GM21447 (cell line): Measurements from ENCODE around the gene TNFSF9.
A peak's percentile ranks its signal among the peaks of the same experiment; 100 is the strongest.
"Not testable (repeated sequence)": the region's sequence is repeated elsewhere in the genome, so short reads cannot be mapped to it uniquely, and the experiment has no call there.

Source experiments
- ATAC-seq: cut with Tn5 transposase; IDR thresholded peaks from one replicate; pipeline ENCODE4 v1.9.1; 2021; ENCODE audit not compliant: unreplicated experiment

TNFSF9 gene

DNA sequence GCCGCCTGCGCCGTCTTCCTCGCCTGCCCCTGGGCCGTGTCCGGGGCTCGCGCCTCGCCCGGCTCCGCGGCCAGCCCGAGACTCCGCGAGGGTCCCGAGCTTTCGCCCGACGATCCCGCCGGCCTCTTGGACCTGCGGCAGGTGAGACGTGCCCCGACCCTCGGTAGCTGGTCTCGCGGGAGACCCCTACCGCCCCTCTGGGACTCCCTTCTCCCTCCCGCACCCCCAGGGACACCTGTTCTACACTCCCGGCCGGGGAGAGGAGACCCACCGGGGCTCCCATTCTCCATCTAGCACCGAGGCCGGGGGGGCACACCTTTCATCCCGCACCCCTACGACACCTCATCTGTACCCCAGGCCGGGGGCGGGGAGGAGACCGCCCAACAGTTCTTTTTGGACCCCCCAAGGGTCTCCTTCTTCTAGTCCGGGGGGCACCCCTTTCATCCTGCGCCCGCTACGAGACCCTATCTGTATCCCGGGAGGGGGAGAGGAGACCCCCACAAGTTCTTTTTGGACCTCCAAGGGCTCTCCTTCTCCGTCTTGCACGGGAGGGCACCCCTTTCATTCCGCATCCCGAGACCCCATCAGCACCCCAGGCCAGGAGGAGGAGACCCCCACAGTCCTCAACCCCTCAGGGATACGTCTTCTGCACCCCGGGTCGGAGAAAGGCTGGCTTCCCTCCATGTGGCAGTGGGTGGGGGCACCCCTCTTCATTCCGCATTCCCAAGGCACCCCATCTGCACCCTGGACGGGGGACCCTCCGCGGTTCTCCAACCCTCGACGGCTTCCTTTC is 533 bp downstream of the TNFSF9 start:
- no peak for ATAC-seq

DNA sequence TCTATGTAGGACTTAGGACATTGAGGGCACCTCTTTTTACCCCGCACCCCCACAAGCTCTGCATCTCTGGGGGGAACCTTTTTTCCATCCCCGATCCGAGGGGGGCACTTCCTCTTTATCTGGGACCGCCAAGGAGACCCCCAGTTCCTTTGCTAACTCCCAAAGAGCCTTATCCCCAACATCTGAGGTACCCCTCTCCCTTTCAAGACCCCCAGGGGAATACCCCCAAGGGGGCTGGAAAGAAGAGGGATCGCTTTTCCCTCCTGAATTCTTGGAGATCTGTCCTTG is 1.1 kb downstream of the TNFSF9 start:
- ATAC-seq, result no peak

DNA sequence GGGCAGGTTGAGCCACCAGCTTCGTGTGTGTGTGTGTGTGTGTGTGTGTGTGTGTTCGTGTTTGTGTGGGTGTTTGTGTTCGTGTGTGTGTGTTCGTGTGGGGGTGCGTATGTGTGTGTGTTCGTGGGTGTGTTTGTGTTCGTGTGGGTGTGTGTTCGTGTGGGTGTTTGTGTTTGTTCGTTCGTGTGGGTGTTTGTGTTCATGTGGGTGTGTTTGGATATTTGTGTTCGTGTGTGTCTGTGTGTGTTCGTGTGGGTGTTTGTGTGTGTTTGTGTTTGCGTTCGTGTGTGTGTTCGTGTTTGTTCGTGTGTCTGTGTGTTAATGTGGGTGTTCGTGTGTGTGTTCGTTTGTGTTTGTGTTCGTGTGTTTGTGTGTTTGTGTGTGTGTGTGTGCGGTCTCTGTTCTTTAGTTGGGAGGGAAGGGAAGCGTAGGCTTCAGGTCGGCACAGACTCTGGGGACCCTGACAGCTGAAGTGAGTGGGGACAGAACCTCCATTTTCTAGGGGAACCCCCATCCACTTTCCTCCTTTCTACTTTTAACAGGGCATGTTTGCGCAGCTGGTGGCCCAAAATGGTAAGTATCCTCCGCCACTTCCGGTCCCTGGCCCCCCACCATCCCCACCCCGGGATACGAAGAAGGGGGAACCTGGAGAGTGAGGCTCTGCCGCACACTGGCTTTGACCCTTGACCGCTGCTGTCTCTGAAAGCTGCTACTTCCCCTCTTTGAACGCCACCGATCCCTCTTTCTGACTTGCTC is 1.6 kb downstream of the TNFSF9 start:
- ATAC-seq, result no peak

DNA sequence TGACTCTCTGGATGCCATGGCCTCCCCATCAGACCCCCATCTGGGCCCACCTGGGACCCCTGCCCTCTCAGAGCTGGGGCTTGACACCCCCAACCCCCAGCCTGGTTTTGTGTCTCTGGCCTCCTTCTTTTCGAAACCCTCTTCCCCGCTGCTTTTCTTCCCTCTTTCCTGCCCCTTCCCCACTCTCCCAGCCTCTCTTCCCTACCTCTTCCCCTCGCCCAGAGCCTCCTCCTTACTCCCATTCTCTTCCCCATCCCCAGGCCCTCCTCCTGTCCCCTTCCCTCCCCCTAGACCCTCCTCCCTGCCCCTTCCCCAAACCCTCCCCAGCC is 2.1 kb downstream of the TNFSF9 start:
- no peak for ATAC-seq

DNA sequence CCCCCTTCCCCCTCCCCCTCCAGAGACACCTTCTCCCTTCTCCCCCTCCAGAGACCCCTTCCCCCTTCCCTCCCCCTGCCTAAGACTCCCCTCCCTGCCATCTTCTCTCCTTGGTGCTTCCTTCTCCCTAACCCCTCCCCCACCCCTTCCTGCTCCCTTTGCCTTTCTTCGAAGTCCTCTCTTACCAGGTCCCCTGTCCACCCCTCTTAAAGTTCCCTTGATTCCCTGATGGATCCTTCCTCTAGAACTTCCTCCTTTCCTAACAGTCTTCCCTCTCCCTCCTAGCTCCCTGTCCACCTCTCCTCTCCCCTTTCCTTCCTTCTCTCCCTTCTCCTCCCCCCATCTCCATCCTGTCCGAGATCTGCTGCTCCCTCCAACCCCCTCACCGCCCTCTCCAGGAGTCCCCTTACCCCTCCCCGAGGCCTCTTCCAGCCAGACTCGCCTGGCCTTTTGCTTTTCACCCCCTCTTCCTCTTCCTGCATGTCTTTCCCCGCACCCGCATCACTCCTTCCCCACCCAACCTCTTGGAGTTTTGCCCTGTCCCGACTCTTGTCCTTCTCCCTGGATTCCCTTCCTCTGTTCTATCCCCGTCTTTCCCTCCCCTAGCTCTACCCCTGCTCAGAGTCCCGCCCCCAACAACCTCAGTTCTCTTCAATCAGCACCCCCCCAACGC is 3.1 kb downstream of the TNFSF9 start:
- no peak for ATAC-seq

DNA sequence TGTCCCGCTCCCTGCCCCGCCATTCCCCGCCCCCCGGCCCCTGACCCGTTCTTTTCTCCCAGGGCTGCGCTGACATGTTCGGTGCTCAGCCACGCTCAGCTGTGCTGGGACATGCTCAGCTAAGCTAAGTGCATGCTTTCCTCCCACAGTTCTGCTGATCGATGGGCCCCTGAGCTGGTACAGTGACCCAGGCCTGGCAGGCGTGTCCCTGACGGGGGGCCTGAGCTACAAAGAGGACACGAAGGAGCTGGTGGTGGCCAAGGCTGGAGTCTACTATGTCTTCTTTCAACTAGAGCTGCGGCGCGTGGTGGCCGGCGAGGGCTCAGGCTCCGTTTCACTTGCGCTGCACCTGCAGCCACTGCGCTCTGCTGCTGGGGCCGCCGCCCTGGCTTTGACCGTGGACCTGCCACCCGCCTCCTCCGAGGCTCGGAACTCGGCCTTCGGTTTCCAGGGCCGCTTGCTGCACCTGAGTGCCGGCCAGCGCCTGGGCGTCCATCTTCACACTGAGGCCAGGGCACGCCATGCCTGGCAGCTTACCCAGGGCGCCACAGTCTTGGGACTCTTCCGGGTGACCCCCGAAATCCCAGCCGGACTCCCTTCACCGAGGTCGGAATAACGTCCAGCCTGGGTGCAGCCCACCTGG is 3.7 kb downstream of the TNFSF9 start:
- no peak for ATAC-seq

DNA sequence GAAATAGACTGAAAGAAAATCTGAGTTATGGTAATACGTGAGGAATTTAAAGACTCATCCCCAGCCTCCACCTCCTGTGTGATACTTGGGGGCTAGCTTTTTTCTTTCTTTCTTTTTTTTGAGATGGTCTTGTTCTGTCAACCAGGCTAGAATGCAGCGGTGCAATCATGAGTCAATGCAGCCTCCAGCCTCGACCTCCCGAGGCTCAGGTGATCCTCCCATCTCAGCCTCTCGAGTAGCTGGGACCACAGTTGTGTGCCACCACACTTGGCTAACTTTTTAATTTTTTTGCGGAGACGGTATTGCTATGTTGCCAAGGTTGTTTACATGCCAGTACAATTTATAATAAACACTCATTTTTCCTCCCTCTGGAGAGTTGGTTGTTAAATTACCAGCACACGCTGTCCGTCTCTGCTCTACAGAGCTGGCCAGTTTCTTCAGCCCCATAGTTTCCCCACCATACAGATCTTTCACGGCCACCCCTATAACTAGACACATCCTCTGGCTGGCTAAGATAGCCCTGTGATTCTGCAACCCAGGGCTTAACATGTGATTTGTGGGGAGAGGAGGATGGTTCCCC is 4.8 kb downstream of the TNFSF9 start:
- no peak for ATAC-seq

DNA sequence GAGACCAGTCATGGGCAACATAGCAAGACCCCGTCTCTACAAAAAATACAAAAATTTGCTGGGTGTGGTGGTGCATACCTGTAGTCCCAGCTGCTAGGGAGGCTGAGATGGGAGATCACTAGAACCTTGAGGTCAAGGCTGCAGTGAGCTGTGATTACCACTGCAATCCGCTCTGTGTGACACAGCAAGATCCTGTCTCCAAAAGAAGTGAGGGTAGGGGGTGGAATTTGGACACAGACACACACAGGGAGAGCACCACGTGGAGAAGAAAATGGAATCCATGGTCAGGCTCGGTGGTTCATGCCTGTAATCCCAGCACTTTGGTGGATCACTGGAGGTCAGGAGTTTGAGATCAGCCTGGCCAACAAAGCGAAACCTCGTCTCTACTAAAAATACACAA is 8.7 kb downstream of the TNFSF9 start:
- ATAC-seq, result no peak

DNA sequence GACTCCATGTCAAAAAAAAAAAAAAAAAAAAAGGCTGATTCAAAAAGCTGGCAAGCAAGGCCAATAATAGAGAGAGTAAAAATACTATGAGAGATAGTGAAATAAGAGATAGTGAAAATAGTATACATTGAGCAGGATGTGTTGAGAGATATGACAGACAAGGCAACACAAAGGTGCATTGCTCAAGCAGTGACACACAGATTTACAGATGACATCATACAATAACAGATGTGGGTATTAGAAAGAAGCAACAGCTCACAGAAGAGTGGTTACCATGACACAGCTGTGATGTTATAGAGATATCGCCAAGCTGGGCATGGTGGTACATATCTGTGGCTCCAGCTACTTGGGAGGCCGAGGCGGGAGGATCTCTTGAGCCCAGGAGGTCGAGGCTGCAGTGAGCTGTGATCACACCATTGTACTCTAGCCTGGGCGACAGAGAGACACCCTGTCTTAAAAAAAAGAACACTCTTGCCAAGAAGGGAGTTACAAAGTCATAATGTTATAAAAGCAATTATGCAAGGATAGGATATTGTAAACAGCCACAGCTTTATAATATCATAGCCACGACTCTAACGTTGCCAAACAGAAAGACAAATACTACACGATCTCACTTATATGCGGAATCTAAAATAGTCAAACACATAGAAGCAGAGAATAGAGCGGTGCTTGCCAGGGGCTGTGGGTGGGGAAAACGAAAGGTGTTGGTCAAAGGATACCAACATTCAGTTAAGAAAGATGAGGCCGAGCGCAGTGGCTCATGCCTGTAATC is 10.3 kb downstream of the TNFSF9 start:
- no peak for ATAC-seq

DNA sequence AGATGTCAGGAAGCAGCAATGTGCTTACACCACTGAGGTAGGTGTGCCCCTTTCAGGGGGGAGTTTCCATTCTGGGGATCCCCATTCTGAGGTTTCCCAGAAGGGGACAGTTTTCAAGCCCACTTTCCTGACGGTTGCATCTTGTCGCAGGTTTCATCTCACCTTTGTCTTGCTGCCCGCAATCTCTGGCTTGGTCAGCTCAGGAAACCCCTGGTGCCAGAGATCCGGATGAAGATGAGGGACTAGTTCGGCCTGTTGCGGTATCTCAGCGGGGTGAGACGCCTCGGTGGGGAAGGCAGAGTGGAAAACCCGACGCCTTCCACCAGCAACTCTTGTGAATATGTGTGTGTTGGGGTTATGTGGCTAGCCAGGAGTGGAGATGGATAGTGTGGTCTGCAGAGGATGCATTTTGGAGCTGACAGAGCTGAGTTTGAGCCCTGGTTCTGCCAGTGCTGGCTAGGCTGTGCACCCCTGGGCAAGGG is 13.1 kb downstream of the TNFSF9 start:
- ATAC-seq, result no peak

DNA sequence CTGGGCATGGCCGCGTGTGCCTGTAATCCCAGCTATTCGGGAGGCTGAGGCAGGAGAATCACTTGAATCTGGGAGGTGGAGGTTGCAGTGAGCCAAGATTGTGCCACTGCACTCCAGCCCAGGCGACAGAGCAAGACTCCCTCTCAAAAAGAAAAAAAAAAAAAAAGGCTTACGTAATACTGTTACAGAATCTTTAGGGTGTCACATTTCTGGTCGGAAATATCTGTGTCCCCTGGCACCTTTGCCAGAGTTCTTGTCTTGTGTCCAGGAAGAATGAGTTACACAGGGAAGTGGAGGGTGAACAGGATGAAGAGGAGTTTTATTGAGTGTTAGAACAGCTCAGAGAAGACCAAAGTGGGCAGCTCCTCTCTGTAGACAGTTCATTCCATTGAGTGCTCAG is 19.9 kb downstream of the TNFSF9 start:
- not testable (repeated sequence) for ATAC-seq

DNA sequence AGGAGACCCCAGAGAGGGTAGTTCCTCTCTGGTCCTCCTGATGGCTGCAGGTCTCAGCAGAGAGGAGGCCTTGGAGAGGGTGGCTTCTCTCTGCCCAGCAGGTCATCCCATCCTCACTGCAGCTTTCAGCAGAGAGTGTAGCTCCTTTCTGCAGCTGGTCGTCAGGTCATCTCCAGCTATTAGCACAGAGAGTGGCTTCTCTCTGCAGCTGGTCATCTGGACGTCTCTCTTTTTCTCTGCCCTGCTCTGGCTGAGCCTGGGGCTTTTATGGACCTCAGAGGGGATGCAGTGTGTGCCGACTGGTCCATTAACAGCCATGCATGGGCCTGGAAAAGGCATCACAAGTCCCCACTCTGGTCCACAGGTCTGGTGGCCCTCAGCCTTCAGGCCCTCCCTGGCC is 20.3 kb downstream of the TNFSF9 start:
- ATAC-seq, result no peak

DNA sequence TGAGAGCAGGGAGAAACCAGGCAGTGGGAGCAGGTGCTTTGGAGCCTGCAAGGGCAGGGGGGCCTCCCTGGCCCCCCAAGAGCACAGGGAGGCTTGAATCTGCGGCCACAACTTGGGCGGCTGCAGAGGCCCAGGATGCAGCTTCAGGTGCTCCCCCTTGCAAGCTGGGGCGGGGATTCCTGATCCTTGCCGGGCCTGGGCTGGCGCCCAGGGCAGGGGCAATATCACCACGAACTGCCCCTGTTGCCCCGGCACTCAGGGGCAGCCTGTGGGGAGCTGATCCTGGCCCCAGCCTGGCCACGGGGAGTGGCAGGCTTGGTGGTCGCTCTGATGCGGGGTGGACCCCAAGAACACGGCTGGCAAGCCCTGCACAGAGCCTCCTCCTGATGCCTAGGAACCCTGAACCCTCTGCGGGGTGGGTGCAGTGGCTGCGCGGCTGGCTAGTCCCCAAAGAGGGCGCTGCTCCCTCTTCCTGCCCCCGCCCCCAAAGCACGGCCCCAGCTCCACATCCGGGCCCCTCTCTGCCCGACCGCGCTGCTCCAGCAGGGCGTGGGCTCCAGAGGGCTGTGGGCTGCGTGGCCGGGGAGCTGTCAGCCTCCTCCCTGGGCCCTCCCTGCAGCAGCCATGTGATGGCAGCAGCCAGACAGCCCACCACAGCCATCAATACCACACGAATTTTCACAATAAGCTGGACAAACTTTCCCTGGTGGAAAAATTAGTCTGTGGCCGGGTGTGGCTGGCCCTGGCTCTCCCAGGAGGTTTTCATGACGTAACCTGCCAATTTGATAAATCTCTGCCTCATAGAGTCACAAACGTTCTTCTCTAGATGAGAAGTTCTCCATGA is 21.0 kb downstream of the TNFSF9 start:
- ATAC-seq, result peak; percentile 55

DNA sequence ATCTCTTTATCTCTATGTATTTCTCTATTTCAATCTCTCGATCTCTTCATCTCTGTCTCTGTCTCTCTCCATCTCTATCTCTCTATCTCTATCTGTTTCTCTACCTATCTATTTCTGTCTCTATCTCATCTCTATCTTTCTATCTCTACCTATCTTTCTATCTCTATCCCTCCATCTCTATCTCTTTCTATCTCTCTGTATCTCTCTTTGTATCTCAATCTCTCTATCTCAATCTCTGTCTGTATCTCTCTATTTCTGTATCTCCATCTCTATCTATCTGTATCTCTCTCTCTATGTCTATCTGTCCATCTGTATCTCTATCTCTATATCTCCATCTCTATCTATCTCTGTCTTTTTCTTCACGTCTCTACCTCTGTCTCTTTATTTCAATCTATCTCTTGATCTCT is 25.2 kb downstream of the TNFSF9 start:
- ATAC-seq, result no peak

DNA sequence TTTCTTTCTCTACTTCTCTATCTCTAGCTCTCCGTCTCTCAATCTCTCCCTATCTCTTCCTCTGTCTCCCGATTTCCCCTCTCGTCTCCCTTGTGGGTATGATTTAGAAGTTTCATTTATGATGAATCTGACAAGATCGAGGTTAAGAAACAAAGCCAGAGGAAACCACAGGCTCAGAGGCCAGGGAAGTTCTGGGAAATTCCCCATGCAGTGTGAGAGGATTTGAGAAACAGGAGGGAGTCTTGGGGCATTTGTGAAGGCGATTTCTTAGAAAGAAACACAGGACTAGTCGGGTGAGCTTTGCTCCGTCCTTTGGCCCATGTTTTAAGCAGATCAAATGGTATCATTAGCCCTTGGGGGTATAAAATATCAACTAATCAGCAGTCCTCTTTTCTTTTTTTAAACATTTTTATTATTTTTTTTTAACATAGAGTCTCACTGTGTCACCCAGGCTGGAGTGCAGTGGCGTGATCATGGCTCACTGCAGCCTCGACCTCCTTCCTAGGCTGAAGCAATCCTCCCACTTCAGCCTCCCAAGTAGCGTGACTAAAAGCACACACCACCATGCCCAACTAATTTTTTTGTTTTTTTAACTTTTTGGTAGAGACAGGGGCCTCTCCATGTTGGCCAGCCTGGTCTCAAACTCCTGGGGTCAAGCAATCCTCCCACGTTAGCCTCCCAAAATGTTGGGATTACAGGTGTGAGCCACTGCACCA is 25.8 kb downstream of the TNFSF9 start:
- no peak for ATAC-seq

DNA sequence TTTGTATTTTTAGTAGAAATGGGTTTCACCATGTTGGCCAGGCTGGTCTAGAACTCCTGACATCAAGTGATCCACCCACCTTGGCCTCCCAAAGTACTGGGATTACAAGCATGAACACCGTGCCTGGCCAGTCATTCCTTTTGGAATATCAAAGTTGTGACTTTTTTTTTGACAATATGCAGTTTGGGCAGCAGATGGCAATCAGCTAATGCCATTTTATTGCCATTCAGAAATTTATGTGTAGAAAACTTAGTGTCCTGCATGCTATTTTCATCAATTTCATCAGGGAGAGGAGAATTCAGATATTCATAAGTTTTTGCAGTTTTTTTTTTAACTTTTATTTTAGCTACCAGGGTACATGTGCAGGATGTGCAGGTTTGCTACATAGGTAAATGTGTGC is 31.6 kb downstream of the TNFSF9 start:
- ATAC-seq, result not testable (repeated sequence)

DNA sequence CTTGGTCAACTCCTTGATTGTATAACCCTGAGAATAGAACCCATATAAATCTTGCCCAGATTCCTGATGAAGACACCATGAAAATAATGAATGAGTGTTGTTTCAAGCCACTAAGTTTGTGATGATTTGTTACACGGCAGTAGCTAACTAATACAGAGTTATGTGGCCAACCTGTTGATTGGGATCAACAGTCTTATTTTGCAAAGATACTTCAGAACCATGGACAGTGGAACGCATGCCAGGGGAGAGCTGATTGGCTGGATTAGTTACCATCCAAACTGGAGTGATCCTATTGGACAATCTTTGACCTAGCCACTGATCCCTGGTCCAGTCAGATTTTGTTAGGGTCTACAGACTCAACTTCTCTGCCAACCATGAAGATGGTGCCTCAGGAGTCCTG is 33.6 kb downstream of the TNFSF9 start:
- no peak for ATAC-seq

DNA sequence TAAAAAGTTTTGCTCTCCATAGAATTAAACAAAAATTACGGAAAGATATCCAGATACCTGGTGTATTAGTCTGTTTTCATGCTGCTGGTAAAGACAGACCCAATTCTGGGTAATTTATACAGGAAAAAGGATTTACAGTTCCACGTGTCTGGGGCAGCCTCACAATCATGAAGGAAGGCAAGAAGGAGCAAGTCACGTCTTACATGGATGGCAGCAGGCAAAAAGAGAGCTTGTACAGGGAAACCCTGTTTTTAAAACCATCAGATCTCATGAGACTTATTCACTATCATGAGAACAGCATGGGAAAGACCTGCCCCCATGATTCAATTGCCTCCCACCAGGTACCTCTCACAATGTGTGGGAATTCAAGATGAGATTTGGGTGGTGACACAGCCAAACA is 35.9 kb downstream of the TNFSF9 start:
- not testable (repeated sequence) for ATAC-seq

DNA sequence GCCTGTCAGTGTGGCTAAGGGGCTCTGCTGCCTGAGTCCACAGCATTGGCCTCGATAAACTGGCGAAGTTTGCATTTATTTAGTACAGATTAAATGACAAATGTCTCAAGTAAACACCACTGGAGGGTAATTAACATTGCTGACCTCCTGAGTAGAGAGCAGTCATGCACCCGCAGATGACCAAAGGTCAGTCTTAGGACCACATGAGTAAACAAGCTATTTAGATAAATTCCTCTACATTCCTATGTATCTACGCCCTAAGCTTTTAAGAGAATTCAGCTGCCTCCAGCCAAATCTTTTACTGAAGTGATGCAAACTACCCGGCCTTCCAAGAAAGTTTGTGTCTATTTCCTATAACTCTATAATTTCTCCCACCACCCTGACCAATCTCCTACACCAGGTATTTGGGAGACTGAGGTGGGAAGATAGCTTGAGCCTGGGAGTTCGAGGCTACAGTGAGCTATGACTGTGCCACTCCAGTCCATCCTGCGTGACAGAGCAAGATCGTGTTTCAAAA is 37.2 kb downstream of the TNFSF9 start:
- no peak for ATAC-seq
